Peyer's patch (tissue), 4 donors: ENCODE measurements around the gene SORL1.

Experiments
- CTCF ChIP-seq, 6 experiments: fragments of 450-650 bp in 4 of 6; fragments of 200-600 bp in 2 of 6; sonication (generic) in 1 of 6; IDR thresholded peaks; one replicate each; pipeline ENCODE4 v1.5.1; 2017 to 2019; ENCODE audit warnings: antibody characterized with exemption in 6 of 6, mild to moderate bottlenecking in 3 of 6, moderate library complexity in 1 of 6
- POLR2A ChIP-seq, 2 donors: fragments of 450-650 bp; IDR thresholded peaks; one replicate each; pipeline ENCODE4 v1.5.1; 2017; ENCODE audit warnings: antibody characterized with exemption in 2 of 2, mild to moderate bottlenecking in 2 of 2, moderate library complexity in 2 of 2

- TF ChIP-seq CTCF (IDR thresholded peaks at IDR 0.05): no peak
- no peak for TF ChIP-seq POLR2A (IDR thresholded peaks at IDR 0.05)
Observed at GRCh38 chr11:121543836-121544380, 91.8 kb downstream of the SORL1 start.
